HG02571 (cell line): ENCODE results near the gene ACVR1C.
"Not testable (repeated sequence)": the region's sequence is repeated elsewhere in the genome, so short reads cannot be mapped to it uniquely, and the experiment has no call there.

ENCODE experiments used
- ATAC-seq: cut with Tn5 transposase; IDR thresholded peaks from one replicate; pipeline ENCODE4 v1.9.1; 2021; ENCODE audit warnings: mild to moderate bottlenecking, moderate library complexity; ENCODE audit not compliant: unreplicated experiment

Gene ACVR1C

DNA sequence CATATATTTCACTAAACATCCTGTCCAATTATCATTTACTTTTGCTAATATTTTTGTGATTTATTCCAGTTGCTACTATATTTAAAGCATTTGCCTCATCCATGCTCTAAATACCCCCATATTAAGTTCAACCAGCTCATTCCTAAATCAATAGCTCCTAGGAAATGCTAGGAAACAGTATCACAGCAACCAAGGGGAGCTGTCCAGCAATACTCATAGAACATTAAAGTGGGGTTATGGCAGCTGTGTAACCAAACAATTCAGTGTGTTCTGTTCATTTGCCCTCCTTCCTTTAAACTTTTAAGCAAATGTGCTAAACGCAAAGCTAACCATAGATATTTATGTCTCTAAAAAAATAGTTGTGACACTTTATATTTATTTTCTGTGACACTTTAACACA lies 41.1 kb downstream of the ACVR1C start:
- ATAC-seq = no peak

DNA sequence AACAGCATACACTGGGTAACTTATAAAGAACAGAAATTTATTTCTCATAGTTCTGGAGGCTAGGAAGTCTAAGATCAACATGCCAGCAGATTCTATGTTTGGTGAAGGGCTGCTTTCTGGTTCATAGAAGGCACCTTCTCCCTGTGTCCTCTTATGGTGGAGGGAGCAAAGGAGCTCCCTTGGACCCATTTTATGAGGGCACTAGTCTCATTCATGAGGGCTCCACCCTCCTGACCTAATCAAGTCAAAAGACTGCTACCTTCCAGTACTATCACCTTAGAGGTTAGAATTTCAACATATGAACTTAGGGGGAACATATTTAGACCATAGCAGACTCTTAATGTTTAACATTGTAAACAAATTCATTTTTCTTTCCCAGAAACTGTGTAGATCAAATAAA lies 54.5 kb downstream of the ACVR1C start:
- no peak for ATAC-seq

DNA sequence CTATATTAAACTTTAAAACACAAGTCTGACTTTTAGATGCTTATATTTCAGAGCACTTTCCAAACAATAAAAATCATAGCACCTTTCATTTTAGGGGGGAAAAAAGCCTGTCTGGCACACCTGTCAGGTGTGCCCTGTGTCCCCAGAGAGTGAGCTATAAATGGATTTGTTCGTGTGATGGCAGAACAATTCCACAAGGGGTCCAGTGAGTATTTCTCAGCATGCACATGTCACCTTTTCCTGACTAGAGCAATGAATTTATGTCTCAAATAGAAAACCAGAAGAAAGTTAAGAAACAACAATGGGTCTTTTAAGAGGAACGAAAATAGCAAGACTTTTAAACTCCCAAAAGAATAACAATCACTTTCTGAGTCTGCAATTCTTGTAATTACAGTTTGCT lies 55.9 kb downstream of the ACVR1C start:
- ATAC-seq = no peak

DNA sequence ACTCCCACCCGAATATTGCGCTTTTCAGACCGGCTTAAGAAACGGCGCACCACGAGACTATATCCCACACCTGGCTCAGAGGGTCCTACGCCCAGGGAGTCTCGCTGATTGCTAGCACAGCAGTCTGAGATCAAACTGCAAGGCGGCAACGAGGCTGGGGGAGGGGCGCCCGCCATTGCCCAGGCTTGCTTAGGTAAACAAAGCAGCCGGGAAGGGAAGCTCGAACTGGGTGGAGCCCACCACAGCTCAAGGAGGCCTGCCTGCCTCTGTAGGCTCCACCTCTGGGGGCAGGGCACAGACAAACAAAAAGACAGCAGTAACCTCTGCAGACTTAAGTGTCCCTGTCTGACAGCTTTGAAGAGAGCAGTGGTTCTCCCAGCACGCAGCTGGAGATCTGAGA lies 62.0 kb downstream of the ACVR1C start:
- not testable (repeated sequence) for ATAC-seq

DNA sequence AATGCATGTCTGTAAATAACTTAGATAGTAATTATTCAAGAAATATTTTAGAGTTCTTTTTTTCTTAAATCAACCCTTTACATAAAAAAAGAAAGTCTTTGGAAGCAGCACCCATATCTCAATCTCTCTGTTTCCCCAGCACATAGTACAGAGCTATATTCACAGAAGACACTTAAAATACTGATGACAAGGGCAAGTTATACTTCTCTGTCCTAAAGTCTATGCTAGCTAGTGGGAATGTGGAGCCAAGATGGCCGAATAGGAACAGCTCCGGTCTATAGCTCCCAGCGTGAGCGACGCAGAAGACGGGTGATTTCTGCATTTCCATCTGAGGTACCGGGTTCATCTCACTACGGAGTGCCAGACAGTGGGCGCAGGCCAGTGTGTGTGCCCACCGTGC lies 62.6 kb downstream of the ACVR1C start:
- ATAC-seq = not testable (repeated sequence)

DNA sequence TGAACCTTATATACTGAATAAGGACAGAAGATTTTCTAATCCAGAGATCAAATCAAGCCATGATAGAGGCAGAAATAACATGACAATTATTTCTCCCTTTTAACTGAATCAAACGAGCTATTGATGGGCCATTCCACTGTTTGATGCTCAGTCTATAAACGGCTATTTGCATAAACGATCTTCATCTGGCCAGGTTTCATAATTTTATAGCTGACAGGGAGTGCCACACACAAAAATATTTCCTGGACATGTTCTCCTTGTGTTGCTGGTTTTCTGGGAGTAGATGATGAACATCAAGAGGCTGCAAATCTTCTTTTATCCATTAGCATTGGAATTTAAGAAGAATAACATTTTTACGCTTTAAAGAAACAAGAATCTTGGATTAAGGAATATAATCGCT lies 63.1 kb downstream of the ACVR1C start:
- no peak for ATAC-seq

DNA sequence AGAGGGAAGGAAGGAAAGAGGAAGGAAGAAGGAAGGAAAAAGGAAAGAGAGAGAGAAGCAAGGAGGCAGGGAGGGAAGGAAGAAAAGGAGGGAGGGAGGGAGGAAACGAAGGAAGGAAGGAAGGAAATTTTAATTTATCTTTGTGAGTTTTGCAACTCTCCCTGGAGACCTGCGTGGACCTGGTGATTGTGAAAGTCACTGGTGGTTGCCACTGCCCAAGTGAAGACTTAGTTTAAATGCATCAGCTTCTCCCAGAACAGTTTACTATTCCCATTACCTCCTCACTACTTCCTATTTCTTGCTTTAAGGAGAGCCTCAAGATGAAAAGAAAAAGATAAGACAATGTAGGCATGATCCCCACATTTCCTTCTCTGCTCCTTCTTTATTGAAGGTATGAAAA lies 68.8 kb downstream of the ACVR1C start:
- no peak for ATAC-seq

DNA sequence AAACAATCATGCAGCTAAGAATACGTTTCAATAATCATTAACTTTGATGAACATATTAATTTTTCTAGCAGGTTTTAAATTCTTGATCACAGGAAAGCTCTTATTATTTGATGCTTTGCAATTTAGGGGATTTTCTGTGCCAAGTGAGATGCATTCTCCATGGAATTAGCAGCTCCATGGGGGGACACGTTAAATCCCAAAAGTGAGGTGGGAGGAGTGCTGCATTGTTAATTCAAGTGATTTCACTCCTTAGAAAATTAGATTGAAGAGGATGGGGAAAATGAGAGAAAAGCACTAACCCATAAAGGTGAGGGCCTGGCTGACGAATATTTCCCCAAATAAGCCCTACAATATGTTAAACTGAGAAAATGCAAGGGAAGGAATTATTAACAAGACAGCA lies 69.2 kb downstream of the ACVR1C start:
- ATAC-seq = no peak

DNA sequence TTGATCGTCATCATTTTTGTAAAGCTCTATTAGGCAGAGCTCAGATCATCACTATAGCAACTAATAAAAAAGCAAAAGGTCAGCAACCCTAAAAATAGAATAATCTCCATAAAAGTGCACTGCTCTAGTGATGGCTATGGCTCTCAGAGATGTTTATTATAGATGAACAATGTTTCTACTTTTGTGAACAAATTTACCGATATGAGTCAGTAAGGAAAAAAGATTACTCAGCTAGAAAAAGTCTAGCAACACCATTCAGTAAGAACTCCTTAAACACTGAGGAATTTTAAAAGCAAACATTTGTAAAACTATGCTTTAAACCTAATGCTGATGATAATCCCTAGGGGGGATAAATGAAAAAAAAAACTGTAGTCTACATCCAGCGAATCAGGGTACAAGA lies 69.6 kb downstream of the ACVR1C start:
- ATAC-seq = no peak

DNA sequence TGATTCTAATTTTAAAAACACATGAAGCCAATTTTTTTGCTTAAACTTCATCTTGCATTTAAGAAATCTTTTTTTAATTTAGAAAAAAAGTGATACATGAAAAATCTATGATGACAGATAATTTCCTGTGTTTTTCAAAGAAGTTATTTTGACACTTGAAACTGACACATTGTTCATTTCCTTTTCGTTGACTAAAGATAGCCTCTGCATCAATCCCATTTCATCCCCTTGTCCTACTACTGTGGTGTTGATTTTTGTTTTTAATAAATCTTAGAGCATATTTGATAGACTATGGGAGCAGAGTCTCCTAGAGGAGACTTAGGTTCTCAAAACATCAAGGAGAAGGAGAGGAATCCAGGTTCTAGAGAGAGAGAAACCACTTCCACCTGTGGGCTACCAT lies 70.9 kb downstream of the ACVR1C start:
- ATAC-seq = no peak

DNA sequence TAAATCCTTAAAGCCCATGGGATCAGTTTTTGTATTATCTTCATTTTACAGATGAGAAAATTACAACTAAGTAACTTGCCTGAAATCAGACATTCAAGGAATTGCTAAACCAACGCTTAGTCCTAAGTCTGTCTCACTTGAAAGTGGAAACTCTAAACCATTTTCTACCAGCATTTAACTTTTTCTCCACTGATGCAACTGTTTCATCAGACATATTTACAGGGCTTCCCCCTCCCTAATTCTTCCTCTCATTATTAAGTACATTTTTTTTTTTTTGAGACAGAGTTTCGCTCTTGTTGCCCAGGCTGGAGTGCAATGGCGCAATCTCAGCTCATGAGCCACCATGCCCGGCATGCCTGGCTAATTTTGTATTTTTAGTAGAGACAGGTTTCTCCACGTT lies 88.6 kb downstream of the ACVR1C start:
- ATAC-seq = no peak

DNA sequence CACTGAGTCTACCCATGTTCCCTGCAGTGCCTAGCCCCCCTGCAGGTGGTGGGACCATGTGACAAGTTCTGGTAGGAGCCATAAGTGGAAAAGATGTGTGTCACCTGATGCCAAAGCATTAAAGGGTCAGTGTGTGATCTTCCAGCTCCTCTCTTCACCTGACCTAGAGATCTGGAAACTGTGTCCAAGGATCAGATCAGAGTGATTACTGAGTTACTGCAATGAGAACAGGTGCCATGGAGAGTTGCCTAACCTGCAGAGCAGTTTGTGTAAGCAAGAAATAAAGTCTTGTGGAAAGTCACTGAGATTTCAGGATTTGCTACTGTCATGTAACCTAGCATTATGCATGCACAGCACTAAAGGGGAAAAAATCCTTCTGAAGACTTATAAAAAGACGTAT lies 90.6 kb downstream of the ACVR1C start:
- no peak for ATAC-seq

DNA sequence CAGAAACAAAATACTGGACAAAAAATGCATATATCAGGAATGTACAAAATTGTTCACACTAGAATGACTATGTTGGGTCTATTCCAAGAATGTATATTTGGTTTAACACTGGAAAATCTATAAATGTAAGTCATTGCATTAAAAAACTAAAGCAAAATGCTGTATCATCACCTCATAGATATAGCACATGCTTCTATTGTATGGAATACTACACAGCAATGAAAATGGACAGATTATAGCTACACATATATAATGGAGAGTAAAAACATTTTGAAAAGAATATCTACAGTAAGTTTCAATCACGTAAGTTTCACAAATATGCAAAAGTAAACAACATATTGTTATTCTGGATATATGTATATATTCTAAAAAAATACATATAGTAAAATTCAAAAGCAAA lies 91.8 kb downstream of the ACVR1C start:
- ATAC-seq = no peak

DNA sequence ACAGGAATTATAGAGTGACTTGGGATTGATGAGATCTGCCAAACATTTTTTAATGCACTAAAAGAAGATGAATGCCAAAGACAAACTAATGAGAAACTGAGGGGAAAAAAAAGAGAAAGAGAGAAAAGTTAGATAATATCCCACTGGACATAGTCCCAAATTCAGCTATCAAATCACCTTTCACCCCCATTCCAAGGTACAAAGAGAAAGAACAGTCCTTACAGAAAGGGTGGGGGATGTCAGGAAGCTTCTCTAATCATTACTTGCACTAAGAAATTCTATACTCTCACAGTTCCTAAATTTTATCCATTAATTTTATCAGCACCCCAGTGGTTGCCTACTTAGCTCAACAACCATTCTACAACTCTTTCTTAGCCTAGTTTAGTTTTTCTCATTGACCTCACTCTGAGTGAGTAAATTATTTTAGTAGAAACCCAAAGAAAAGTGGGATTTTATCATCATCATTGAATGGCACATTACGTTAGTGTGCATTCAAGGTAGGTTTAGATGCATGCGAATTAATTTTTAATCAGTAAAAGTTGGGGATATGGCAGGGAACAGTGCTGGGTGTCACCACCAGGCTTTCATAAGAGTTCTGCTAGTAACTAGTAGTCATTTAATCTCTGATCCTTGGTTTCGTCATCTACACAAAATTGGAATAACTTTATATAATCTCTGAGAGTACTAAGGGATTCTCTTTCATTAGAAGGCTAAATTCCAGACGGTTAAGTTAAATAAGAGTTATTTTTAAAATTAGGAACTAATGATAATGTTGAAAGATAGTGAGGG lies 99.5 kb downstream of the ACVR1C start:
- no peak for ATAC-seq

DNA sequence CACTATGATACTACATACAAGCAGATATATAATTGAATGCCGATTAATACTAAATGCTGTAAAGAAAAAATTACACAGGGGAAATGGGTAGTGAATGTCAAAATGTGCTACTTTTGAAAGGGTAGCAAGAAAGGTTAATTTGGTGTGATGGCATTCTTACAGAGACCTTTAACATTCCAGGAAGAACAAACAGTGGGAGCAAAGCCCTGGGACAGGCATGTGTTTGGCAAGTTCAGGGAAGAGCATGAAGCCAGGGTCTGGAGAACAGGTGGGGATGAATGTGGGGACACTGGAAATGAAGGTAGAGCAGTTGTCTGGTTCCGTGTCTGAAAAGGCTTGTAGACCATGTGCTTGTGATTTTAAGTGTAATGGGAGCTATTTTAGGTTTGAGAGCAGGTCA lies 102.6 kb downstream of the ACVR1C start:
- no peak for ATAC-seq

DNA sequence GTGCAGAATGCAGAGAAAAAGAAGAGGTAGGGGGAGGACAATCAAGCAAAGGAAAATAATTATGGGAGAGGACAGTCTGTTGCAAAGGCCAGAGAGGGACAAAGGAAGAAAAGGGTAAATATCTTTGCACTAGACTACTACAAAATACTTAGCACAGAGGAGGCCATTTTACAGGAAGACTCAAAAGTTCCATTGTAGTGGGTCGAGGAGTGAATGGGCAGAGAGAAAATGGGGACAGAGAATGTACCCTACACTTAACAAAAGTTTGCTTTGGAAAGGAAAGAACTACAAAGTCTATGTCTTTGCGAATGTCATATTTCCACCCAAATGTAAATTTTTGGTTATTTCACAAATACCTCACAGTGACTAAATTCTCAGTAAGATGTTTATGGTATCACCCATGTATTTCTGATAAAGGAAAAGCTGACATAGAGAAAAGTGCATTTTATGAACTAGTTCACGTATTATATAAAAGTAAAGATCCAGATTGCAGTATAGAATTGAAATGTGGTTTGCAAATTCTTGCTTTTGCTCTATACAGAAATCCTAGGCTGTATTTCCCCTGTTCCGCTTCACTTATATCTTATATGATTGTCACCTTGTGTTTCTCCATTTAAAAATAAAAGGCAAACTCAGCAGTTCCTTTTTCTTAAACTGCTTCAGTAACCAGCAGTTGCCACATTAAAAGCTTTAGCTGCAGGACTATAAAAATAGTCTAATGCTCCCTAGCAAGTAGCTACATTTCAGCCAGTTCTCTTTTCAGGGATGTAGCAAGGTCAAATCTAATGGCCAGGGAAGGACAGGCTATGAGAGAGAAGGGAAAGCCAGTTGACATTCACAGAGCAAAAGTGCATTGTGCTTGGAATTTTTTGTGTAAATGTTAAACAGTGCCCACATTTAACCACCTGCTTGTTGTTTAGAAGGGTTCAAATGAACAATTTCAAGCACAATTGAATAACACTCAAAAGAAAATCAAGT lies 105.1 kb downstream of the ACVR1C start:
- no peak for ATAC-seq

DNA sequence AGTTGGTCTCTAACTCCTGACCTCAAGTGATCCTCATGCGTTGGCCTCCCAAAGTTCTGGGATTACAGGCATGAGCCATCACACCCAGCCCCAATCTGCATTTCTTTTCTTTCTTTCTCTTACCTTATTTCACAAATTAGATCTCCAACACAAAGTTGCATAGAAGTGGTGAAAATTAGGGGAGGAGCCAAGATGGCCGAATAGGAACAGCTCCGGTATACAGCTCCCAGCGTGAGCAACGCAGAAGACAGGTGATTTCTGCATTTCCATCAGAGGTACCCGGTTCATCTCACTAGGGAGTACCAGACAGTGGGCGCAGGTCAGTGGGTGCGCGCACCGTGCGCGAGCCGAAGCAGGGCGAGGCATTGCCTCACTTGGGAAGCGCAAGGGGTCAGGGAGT lies 113.7 kb downstream of the ACVR1C start:
- ATAC-seq = not testable (repeated sequence)

DNA sequence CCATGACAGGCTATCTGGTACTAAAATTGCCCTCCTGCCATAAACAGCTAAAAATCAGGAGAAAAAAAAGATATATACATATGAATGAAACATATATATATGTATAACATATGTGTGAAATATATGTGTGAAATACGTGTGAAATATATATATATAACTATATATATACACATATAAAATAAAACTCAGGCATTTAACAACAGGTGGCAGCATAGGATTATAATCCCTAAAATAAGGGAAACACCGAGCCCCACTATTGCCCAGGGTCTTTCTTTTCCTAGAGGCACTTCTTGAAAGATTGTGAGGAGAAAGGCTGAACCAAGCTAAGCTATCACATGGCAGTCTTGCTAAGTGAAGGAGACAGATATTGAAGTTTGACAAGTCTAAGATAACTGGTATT lies 118.9 kb downstream of the ACVR1C start:
- ATAC-seq = no peak

DNA sequence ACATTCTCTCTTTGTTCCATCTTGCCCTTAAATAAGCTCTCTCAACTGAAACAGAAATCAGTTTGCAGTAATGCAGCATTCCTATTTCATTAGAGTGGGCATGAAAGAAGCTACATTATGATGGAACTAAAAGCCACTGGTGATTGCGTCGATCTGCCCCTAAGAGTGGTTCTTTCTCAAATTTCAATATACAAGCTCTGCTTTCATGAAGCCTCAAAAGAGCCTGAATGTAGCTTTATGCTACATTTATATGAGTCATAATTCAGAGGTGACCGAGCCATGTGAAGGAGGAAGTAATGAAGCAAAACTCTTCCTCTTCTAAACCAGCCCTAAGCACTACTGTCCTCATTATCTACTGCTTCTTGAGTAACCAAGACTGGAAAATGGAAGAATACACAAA lies 120.0 kb downstream of the ACVR1C start:
- ATAC-seq = no peak

DNA sequence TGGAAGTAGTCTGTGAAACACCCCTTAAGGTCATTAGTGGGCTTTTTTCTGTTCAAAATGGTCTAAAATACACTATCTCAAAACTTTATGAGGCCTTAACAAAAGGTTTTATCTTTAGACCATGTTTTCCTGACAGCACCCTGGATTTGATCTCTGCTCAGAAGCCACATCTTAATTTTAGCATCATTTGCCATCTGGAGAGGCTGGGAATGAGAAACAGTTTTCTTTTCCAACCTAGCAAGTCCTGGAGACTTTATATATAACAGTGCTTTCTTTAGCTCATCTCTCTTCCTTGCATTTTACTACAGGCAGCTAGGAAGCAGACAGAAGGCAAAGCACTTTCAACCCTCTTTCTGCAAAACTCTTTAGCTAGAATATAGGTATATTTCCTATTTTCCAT lies 122.1 kb downstream of the ACVR1C start:
- ATAC-seq = no peak

DNA sequence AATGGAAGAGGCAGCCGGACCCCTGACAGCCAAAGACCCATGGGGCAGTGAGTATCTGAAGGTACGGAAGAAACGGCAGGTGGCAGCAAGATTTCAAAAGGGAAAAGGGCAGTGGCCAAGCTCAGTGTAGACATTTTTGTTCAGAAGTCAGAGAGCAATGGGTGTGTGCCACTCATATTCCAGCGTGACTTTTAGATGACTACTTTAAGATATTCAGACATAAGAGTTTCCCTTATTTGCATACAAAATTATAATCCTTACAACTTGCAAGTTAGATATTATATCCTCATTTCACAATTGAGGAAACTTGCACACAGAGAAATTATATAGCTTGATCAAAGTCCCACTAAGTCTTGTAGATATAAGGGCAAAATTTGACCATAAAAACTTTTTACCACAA lies 124.0 kb downstream of the ACVR1C start:
- ATAC-seq = no peak

DNA sequence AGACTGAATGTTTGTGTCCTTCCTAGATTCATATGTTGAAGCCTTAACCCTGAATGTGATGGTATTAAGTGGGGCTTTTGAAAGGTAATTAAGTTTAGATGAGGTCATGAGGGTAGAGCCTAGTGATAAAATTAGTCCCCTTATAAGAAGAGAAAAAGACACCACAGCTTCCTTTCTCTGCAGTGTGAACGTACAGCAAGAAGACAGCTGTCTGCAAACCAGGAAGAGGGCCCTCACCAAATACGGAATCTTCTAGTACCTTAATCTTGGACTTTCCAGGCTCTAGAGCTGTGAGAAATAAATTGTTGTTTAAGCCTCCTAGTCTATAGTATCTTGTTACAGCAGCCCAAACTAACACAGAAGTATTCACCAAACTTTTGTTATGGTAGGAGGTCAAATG lies 127.6 kb downstream of the ACVR1C start:
- ATAC-seq = no peak
